Measurements from ENCODE around the gene INPP5A. TPM values are rescaled to one million over a fixed set of nuclear protein-coding genes. Genes with fewer than 3 reads are reported as not detected.

INPP5A gene
- total and polyA plus RNA-seq, 4 donors: 37.7 to 112 (median 54.9) TPM

DNA sequence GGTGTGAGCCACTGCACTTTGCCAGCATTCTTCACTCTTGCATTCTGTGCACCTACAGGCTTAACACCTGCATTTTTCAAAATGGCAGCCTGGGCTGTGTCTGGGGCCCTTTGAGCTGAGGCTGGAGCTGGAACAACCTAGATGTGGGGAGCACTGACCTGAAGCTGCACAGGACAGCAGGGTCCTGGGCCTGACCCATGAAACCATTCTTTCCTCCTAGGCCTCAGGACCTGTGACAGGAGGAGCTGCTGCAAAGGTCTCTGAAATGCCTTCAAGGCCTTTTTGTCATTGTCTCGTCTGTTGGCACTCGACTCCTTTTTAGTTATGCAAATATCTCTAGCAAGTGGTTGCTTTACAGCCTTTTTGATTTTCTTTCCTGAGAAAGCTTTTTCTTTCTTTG, 82.3 kb downstream of the INPP5A start:
- intact Hi-C loops (cut with DNase I): no loop called here
- 96 to 100% methylated on average over 2 of the region's 2 CpGs for WGBS, 2 donors
- no peak overlapping the region for H3K4me3 ChIP-seq (ENCODE audit: low read length in 2 of 2)
- no peak for ATAC-seq (ENCODE audit: low FRiP score)
- no peaks in the 10 kb centered on the region for H3K4me1 ChIP-seq (ENCODE audit: control insufficient read depth in 1 of 2, insufficient read depth in 2 of 2, low read length in 2 of 2)
- no peaks in the 10 kb centered on the region for H3K36me3 ChIP-seq (ENCODE audit: control insufficient read depth in 1 of 2, insufficient read depth in 2 of 2, low read length in 1 of 2)
- no peak for DNase-seq
- no peaks in the 10 kb centered on the region for H3K27me3 ChIP-seq (ENCODE audit: control insufficient read depth in 1 of 2, insufficient read depth in 2 of 2, low read length in 1 of 2)
- peaks cover 2% of the 10 kb centered on the region for H3K9me3 ChIP-seq (ENCODE audit: control insufficient read depth, low read length)
- no peak overlapping the region for H3K27ac ChIP-seq (ENCODE audit: low read depth in 1 of 2, low read length in 2 of 2)

DNA sequence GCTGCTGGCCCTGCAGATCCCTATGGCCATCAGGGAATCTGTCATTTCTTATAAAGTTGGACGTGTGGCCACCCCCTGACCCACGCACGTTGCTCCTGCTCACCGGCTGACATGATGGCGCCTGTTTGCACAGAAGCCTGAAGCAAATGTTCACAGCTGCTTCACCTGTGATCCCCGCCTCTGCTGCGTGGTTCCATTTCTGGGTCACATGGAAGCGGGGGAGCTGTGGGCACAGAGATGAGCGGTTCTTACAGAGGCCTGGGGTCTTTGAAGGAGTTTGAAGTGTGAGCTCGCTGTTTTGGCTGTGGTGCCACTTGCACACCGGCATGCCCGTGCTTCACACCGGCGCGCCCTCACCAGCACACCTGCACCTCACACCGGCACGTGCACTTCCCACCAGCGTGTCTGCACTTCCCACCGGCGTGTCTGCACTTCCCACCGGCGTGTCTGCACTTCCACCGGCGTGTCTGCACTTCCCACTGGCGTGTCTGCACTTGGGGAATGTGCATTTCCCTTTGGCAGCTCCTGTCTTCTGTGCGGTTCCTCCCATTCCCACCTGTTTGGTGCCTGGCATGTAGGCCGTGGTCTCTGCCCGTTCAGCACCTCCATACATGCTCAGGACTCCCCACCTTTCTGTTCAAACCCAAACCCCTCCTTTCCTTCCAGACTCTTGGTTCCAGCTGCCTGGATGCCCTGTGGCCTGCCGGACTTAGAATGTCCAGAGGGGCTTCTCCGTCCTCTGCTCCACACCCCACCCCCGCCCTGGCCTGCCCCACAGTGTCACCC, 86.7 kb downstream of the INPP5A start:
- Histone ChIP-seq H3K4me1 (ENCODE audit: control insufficient read depth in 1 of 2, insufficient read depth in 2 of 2, low read length in 2 of 2) (no peaks in the 10 kb centered on the region), H3K36me3 (ENCODE audit: control insufficient read depth in 1 of 2, insufficient read depth in 2 of 2, low read length in 1 of 2) (no peaks in the 10 kb centered on the region), H3K27ac (ENCODE audit: low read depth in 1 of 2, low read length in 2 of 2) (no peak overlapping the region), H3K4me3 (ENCODE audit: low read length in 2 of 2) (no peak overlapping the region), H3K27me3 (ENCODE audit: control insufficient read depth in 1 of 2, insufficient read depth in 2 of 2, low read length in 1 of 2) (no peaks in the 10 kb centered on the region), H3K9me3 (ENCODE audit: control insufficient read depth, low read length) (peaks cover 2% of the 10 kb centered on the region)
- intact Hi-C loops (cut with DNase I): no loop called here
- WGBS, 2 donors: 88 to 94% methylated on average over 31 of the region's 31 CpGs
- DNase-seq (peak in 1 of 2 donors; percentile 67), ATAC-seq (ENCODE audit: low FRiP score) (no peak)

DNA sequence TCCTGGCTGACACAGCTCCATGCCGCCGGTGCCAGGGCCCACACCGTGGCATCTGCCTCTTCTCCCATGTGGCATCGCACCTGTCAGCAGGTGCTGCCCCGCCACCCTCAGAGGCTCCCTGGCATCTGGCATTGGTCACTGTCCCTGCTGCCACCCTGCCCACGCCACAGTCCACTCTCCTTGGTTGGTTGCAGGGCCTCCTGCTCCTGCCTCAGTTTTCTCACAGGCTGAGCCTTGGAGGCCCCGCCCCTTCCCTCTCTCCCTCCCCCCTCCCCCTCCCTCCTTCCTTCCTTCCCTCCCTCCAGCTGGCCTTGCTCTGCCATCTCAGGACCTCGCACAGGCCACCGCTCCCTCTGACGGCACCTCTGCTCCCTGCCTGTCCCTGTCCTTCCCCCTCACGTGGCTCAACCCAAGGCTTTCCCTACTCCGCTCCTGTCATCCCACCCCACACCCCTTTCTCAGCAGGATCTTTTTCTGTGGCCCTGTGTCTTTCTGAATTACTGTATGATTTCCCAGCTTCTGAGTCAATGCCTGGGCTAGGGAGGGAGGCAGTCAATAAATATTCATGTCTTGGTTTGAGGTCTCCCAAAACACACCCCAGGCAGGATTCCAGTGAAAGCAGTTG, 87.4 kb downstream of the INPP5A start:
- H3K4me1 ChIP-seq (ENCODE audit: control insufficient read depth in 1 of 2, insufficient read depth in 2 of 2, low read length in 2 of 2): no peaks in the 10 kb centered on the region
- DNase-seq: peak; percentile 61 to 75
- H3K9me3 ChIP-seq (ENCODE audit: control insufficient read depth, low read length): no peaks in the 10 kb centered on the region
- intact Hi-C loops (cut with DNase I): loop anchor here in 1 of 2 donors (5.0 kb wide), 1 partner anchor 33 kb away; no protein-coding TSS in a partner anchor
- ATAC-seq (ENCODE audit: low FRiP score): no peak
- H3K27me3 ChIP-seq (ENCODE audit: control insufficient read depth in 1 of 2, insufficient read depth in 2 of 2, low read length in 1 of 2): no peaks in the 10 kb centered on the region
- H3K36me3 ChIP-seq (ENCODE audit: control insufficient read depth in 1 of 2, insufficient read depth in 2 of 2, low read length in 1 of 2): no peaks in the 10 kb centered on the region
- WGBS, 2 donors: 51 to 58% methylated on average over 12 of the region's 12 CpGs
- H3K4me3 ChIP-seq (ENCODE audit: low read length in 2 of 2): no peak overlapping the region
- H3K27ac ChIP-seq (ENCODE audit: low read depth in 1 of 2, low read length in 2 of 2): no peak overlapping the region

DNA sequence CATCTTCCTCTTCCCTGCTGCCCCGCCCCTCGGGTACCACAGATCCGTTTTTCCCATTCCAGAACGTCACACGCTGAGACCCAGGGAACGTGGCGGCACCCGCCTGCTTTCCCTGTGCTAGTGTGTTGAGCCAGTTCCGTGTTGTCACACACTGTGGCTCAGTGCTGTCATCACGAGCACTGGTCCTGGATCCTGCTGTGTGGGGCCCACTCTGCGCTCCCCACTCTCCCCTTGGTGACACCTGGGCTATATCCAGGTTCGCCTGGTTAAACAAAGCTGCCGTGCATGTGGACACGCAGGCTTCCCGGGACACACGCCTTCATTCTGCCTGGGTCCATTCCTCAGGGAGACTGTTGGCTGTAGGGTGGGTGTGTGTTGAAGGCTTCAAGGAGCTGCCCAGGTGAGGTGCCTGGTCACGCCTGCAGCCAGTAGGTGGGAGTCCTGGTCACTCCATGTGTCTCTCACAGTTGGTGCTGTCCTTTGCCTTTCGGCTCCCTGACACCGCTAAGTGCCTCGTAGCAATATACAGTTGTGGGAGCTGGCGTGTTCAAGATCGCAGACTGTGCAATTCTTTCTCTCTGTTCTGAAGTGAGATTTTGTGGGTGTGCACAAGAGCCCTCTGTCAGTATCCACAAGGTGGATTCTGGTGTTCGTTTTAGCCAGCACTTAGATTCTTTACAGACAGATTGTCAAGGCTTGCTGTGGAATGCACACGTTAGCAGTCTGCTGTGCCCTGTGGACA, 88.6 kb downstream of the INPP5A start:
- no peaks in the 10 kb centered on the region for H3K27me3 ChIP-seq (ENCODE audit: control insufficient read depth in 1 of 2, insufficient read depth in 2 of 2, low read length in 1 of 2)
- ATAC-seq (ENCODE audit: low FRiP score) (no peak), DNase-seq (peak in 1 of 2 donors; percentile 61)
- H3K27ac ChIP-seq (ENCODE audit: low read depth in 1 of 2, low read length in 2 of 2): no peak overlapping the region
- no peaks in the 10 kb centered on the region for H3K36me3 ChIP-seq (ENCODE audit: control insufficient read depth in 1 of 2, insufficient read depth in 2 of 2, low read length in 1 of 2)
- no peaks in the 10 kb centered on the region for H3K4me1 ChIP-seq (ENCODE audit: control insufficient read depth in 1 of 2, insufficient read depth in 2 of 2, low read length in 2 of 2)
- no peaks in the 10 kb centered on the region for H3K9me3 ChIP-seq (ENCODE audit: control insufficient read depth, low read length)
- WGBS, 2 donors: 84 to 88% methylated on average over 24 of the region's 24 CpGs
- intact Hi-C loops (cut with DNase I): loop anchor here in 1 of 2 donors (5.0 kb wide), 1 partner anchor 34 kb away; no protein-coding TSS in a partner anchor
- H3K4me3 ChIP-seq (ENCODE audit: low read length in 2 of 2): no peak overlapping the region

DNA sequence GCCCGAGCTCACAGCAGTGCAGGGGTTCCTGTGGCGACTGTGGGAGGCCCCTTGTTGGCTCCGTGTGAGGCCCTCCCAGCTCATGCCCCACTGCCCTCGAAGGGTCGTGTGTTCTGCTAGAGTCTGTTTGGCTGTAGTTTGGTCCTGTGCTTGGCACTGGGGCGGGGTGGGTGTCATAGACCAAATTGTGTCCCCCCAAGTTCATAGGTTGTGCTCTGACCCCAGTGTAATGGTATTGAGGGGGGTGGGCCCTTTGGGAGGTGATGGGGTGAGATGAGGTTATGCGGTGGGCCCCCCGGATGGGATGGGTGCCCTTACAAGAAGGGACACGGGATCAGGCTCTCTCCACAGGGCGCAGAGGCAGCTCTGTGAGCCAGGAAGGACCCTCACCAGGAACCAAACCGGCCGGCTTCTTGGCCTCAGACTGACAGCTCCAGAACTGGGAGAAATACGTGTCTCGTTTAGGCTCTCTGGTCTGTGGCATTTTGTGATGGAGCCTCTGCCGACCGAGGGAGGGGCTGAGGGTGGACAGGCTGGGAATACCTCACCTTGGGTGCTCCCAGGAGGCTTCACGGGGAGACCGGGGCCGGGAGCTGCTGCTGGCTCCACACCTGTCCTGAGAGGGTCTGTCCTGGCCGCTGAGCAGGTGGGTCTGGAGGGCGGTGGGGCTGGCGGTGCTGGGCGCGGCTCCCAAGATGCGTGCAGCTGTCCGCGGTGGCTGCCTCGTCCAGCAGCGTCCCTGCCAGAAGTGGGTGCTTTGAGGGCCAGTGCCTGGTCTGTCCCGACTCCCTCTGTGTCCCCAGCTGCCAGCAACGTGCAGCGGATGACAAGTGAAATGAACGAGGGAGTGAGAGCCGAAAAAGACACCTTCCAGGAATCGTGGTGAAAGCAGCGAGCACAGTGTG, 89.4 kb downstream of the INPP5A start:
- 67 to 68% methylated on average over 36 of the region's 36 CpGs for WGBS, 2 donors
- no peak overlapping the region for H3K4me3 ChIP-seq (ENCODE audit: low read length in 2 of 2)
- peak in 1 of 2 donors; percentile 76 for DNase-seq
- ATAC-seq (ENCODE audit: low FRiP score): no peak
- H3K9me3 ChIP-seq (ENCODE audit: control insufficient read depth, low read length): no peaks in the 10 kb centered on the region
- peak overlapping the region in 1 of 2 donors; percentile 79 for H3K27ac ChIP-seq (ENCODE audit: low read depth in 1 of 2, low read length in 2 of 2)
- no peaks in the 10 kb centered on the region for H3K36me3 ChIP-seq (ENCODE audit: control insufficient read depth in 1 of 2, insufficient read depth in 2 of 2, low read length in 1 of 2)
- no peaks in the 10 kb centered on the region for H3K27me3 ChIP-seq (ENCODE audit: control insufficient read depth in 1 of 2, insufficient read depth in 2 of 2, low read length in 1 of 2)
- no peaks in the 10 kb centered on the region for H3K4me1 ChIP-seq (ENCODE audit: control insufficient read depth in 1 of 2, insufficient read depth in 2 of 2, low read length in 2 of 2)
- intact Hi-C loops (cut with DNase I): loop anchor here in 1 of 2 donors (5.0 kb wide), 1 partner anchor 35 kb away; no protein-coding TSS in a partner anchor

DNA sequence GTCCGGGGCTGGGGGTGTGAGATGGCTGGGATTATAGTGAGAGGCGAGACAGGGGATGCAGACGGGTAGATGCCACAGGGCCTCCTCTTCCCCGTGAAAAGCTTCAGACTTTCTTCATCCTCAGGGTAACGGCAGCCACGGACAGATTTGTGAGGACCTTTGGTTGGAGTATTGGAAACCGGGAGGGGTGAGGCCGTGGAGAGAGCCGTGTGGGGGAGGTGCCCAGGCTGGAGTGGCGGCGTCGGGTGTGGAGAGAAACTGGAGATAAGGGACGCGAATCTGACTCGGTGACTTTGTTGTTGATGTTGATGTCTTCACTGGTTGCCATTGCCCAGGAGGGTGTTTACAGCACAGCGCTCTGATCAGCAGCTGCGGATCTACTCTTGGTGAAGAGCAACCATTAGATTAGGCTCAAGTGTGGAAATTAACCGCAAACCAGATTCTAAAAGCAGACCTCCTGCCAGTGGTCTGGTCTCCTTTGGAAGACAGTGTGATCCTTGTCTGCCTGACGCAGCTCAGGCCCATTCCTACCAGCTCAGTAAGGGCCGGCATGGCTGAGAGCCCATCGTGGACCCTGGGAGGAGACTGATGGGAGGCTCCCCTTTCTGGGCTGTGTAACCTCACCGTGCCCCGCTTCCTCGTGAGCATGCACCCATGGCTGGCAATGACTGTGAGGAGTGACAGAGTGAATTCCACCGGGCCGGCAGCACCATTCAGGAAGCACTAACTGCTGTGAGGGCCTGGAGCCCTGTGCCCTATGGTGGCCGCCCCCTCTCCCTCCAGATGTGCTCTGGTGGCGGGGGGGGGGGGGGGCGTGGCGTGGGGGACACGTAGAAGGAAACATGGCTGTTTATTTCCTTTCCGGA, 90.3 kb downstream of the INPP5A start:
- H3K9me3 ChIP-seq (ENCODE audit: control insufficient read depth, low read length): no peaks in the 10 kb centered on the region
- intact Hi-C loops (cut with DNase I): loop anchor here in 1 of 2 donors (5.0 kb wide), 1 partner anchor 36 kb away; no protein-coding TSS in a partner anchor
- H3K36me3 ChIP-seq (ENCODE audit: control insufficient read depth in 1 of 2, insufficient read depth in 2 of 2, low read length in 1 of 2): no peaks in the 10 kb centered on the region
- H3K4me3 ChIP-seq (ENCODE audit: low read length in 2 of 2): no peak overlapping the region
- peak; percentile 33 for ATAC-seq (ENCODE audit: low FRiP score)
- no peaks in the 10 kb centered on the region for H3K27me3 ChIP-seq (ENCODE audit: control insufficient read depth in 1 of 2, insufficient read depth in 2 of 2, low read length in 1 of 2)
- peak overlapping the region; percentile 59 to 79 for H3K27ac ChIP-seq (ENCODE audit: low read depth in 1 of 2, low read length in 2 of 2)
- DNase-seq: peak; percentile 80 to 85
- H3K4me1 ChIP-seq (ENCODE audit: control insufficient read depth in 1 of 2, insufficient read depth in 2 of 2, low read length in 2 of 2): peaks cover 0 to 3% of the 10 kb centered on the region in 2 donors
- 32 to 33% methylated on average over 31 to 32 of the region's 32 CpGs for WGBS, 2 donors

DNA sequence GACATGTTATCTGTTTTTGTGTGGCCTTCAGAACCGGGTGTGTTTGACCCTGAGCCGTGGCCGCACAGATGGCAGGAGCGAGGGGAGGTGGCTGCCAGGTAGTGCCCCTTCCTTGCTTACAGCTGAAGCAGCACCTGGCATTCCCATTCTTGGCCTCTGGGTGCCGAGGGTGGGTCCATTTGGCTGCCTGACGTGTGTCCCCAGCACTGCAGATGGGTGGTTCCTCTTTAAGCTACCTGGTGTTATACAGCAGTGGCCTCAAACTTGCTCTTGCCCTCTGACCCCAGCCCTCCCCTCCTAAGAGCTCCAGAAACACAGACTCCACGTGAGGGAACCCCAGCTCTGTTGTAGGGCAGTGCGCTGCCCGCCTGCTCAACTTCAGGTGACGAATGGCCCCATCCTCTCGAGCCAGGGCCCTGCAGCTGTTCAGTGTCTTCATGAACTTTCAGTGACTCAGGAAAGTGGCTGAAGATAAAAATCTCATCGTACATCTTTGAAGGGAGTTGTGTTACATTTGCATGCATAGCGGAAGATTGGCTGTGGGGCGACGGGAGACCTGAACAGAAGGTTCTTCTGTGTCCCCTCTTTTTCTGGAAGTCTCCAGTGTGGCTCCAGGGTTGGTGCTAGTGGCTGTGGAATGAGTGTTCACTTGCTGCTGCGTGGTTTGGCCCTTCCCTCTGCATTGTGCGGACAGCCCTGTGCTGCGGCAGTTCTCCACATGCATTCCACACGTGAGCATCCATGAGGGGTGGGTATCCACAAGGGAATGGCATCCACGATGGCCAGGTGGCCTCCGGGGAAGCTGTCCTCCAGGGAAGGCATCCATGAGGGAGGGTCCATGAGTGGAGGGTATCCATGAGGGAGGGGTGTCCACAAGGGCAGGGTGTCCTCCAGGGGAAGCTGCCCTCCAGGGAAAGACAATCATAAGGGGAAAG, 91.6 kb downstream of the INPP5A start:
- Histone ChIP-seq H3K9me3 (ENCODE audit: control insufficient read depth, low read length) (no peaks in the 10 kb centered on the region), H3K36me3 (ENCODE audit: control insufficient read depth in 1 of 2, insufficient read depth in 2 of 2, low read length in 1 of 2) (no peaks in the 10 kb centered on the region), H3K4me3 (ENCODE audit: low read length in 2 of 2) (no peak overlapping the region), H3K27ac (ENCODE audit: low read depth in 1 of 2, low read length in 2 of 2) (peak overlapping the region in 1 of 2 donors; percentile 94), H3K27me3 (ENCODE audit: control insufficient read depth in 1 of 2, insufficient read depth in 2 of 2, low read length in 1 of 2) (no peaks in the 10 kb centered on the region), H3K4me1 (ENCODE audit: control insufficient read depth in 1 of 2, insufficient read depth in 2 of 2, low read length in 2 of 2) (peaks cover 0 to 4% of the 10 kb centered on the region in 2 donors)
- 85 to 88% methylated on average over 21 of the region's 21 CpGs for WGBS, 2 donors
- intact Hi-C loops (cut with DNase I): loop anchor here in 1 of 2 donors (5.0 kb wide), 1 partner anchor 37 kb away; no protein-coding TSS in a partner anchor
- no peak for ATAC-seq (ENCODE audit: low FRiP score)
- peak; percentile 35 to 67 for DNase-seq

All from aorta (tissue), 5 donors.